SKM-1 treated with dmso at 0.1 percent for 144 hours (cell line): Measurements from ENCODE around the gene MUC5B.
"Not testable (repeated sequence)": the region's sequence is repeated elsewhere in the genome, so short reads cannot be mapped to it uniquely, and the experiment has no call there.

Experiments
- DNase-seq: peaks from one replicate; lab custom pipeline; 2025; ENCODE audit not compliant: unreplicated experiment; lab: John Stamatoyannopoulos, UW

Gene MUC5B

DNA sequence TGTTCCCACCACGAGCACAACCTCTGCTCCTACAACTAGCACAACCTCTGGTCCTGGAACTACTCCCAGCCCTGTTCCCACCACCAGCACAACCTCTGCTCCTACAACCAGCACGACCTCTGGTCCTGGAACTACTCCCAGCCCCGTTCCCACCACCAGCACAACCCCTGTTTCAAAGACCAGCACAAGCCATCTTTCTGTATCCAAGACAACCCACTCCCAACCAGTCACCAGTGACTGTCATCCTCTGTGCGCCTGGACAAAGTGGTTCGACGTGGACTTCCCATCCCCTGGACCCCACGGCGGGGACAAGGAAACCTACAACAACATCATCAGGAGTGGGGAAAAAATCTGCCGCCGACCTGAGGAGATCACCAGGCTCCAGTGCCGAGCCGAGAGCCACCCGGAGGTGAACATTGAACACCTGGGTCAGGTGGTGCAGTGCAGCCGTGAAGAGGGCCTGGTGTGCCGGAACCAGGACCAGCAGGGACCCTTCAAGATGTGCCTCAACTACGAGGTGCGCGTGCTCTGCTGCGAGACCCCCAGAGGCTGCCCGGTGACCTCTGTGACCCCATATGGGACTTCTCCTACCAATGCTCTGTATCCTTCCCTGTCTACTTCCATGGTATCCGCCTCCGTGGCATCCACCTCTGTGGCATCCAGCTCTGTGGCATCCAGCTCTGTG is 30.9 kb upstream of the MUC5B start:
- not testable (repeated sequence) for DNase-seq

DNA sequence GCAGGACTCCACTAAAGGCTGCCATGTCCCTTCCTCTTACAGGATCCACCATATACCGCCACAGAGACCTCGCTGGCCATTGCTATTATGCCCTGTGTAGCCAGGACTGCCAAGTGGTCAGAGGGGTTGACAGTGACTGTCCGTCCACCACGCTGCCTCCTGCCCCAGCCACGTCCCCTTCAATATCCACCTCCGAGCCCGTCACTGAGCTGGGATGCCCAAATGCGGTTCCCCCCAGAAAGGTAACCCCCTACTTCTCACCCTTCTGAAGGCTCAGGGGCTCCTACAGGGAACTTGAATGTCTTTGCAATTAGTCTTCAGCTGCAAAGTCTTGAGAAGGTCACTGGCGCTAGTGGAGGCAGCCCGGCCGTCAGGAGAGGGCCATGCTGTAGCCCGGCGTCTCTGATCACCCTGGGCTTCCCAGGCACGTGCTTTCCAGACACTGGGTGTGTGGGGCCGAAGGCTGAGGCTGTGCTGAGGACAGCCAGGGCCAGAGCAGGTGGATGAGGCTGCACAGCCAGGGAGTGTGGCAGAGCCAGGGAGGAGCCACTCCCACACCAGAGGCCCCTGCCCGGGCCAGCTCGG is 30.0 kb upstream of the MUC5B start:
- DNase-seq = no peak

DNA sequence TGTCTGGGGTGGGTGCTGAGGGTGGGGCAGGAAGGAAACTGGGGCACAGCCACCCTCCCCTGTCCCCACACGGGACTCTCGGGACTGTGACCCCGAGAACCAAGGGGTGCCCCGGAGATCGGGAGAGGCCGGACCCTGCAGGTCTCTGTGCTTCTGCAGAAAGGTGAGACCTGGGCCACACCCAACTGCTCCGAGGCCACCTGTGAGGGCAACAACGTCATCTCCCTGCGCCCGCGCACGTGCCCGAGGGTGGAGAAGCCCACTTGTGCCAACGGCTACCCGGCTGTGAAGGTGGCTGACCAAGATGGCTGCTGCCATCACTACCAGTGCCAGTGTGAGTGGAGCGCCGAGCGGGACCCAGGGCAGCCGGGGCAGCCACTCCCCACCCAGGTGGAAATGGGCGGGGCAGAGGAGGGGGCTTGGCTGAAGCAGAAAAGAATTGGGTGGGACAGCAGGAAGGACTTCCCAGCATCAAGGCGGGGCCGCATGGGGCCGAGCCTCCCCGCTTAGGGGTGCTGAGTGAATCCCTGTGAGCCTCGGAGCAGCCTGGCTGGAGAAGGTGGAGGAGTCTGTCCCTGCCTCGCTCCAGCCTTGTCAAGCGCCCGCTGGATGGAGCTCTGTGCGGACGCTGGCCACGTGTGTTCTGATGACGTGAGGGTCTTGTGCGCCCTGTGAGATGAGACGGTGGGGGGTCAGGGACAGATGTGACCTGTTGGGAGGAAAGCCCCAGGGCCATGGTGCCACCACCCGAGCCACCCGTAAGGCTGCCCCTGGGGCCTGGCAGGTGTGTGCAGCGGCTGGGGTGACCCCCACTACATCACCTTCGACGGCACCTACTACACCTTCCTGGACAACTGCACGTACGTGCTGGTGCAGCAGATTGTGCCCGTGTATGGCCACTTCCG is 29.3 kb upstream of the MUC5B start:
- no peak for DNase-seq

DNA sequence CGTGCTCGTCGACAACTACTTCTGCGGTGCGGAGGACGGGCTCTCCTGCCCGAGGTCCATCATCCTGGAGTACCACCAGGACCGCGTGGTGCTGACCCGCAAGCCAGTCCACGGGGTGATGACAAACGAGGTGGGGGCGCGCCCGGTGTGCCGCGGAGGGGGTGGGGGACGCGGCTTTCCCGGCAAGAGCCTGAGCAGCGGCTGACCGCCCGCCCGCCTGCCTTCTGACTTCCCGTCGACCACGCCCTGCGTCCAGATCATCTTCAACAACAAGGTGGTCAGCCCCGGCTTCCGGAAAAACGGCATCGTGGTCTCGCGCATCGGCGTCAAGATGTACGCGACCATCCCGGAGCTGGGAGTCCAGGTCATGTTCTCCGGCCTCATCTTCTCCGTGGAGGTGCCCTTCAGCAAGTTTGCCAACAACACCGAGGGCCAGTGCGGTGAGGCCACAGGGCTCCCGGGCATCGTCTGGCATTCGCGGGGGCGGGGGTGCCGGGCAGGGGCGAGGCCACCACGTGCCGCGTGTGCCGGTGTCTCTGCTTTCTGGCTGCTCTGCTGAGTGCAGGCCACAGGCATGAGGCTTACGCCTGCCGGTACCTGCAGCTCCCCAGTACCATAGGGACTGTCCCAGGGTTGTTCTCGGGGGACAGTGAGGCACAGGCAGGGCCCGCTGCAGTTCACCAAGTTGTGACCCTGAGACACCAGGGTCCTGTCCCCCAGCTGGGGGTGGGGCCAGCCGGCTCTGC is 28.5 kb upstream of the MUC5B start:
- DNase-seq = no peak

DNA sequence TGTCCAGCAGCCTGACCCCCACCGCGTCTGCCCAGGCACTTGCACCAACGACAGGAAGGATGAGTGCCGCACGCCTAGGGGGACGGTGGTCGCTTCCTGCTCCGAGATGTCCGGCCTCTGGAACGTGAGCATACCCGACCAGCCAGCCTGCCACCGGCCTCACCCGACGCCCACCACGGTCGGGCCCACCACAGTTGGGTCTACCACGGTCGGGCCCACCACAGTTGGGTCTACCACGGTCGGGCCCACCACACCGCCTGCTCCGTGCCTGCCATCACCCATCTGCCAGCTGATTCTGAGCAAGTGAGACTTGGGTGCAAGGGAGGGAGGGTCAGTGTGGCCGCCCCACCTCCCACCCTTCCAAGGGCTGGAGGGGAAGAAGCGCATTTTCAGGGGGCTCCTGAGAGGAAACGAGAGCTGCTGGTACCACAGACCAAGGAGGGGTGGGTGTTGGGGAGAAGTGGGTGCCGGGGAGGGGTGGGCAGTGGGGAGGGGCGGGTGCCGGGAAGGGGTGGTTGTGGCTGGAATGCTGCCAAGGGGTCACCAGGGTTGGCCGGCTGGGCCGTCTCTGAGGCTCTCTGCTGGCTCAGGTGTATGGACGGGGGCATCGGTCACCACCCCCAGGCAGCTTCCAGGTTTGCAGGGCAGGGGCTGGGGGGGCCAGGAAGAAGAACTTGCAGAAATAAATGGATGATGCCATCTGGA is 27.7 kb upstream of the MUC5B start:
- DNase-seq = no peak

DNA sequence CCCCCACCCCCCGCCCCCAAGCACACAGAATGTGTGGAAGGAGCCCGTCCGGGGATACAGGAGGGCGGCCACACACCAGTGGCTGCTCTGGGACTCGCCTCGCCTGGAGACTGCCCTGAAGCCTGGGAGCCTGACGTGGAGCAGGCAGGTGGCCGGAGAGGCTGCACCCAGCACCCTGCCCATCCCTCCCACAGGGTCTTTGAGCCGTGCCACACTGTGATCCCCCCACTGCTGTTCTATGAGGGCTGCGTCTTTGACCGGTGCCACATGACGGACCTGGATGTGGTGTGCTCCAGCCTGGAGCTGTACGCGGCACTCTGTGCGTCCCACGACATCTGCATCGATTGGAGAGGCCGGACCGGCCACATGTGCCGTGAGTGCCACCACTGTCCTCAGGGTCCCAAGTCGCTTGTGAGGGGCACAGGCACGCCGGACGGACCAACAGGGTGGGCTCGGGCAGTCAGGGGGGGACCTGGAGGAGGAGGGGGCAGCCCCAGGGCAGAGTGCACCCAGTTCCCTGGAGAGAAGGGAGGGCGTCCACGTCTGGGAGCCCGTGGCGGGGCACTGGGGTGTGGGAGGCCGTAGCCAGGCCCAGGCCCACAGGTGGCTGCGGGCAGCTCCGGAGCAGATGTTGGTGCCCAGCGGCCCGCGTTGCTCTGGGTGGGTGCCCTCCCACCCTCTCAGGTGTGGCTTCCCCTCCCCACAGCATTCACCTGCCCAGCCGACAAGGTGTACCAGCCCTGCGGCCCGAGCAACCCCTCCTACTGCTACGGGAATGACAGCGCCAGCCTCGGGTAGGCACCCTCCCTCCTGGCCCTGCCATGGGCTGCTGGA is 27.0 kb upstream of the MUC5B start:
- DNase-seq = no peak

DNA sequence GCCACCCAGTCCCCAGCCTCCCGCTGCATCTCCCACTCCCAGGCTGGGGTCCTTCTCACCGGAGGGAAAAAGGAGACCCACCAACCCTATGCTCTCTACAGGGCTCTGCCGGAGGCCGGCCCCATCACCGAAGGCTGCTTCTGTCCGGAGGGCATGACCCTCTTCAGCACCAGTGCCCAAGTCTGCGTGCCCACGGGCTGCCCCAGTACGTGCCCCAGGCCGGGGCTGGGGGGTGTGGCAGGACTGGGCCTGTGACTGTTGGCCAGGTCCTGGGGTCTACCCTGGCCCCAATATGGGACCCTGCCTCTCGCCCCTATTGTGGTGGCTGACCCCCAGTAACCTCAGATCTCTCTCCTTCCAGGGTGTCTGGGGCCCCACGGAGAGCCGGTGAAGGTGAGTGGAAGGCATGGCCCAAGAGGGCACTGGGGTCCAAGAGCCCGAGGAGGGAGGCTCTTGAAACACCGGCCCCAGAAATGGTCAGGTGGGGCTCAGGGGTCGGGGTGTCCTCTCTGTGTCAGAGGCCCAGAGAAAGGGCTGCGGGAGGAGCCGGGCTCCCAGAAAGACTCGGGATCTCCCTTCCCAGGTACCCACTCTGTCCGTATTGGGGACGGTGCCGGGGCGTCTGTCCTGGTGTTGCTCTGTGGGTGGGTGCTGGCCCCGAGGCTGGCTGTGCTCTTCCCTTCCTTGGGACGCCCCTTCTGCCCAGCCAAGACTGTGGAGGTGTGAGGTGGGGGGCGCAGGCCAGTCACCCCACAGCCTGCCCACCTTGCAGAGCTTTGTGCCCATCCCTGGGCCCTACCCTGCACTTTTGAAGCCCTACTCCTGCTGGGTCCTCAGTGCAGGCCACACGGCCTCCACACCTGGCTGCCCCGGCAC is 26.1 kb upstream of the MUC5B start:
- no peak for DNase-seq

DNA sequence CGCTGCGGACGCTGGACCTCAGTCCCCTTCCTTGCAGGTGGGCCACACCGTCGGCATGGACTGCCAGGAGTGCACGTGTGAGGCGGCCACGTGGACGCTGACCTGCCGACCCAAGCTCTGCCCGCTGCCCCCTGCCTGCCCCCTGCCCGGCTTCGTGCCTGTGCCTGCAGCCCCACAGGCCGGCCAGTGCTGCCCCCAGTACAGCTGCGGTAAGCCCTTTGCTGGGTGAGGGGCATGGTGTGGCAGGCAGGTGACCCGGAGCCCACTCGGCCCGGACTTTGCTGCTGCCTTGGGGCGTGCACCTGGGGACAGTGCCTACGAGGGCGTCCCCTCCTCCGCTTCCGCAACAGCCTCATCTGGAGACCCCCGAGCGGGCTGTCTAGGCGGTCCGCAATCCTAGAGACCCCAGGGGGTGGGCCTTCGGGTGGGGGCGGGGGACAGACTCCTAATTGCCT is 25.4 kb upstream of the MUC5B start:
- no peak for DNase-seq

DNA sequence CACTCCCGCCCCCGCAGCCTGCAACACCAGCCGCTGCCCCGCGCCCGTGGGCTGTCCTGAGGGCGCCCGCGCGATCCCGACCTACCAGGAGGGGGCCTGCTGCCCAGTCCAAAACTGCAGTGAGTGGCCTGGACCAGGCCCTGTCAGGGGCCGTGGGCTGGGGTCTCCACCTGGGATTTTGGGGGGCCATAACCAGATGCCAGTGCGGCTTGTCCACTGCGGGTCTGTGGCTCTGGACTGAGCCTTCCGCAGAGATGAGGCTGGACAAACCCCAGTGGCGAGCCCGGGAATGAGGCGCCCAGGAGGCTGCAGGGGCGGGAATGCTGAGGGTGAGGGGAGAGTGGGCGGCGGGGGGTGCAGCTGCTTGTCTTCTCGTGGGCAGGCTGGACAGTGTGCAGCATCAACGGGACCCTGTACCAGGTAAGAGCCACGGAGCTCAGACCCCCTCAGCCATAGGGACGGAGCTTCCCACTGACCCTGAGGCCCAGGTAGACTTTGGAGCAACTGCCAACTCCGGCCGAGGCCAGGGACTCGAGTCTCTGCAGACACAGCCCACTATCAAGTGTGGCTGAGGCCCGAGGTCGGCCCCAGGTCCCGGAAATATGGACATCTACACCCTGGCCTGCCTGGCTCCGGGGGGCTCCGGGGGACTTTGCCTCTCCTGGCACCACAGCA is 24.8 kb upstream of the MUC5B start:
- no peak for DNase-seq

DNA sequence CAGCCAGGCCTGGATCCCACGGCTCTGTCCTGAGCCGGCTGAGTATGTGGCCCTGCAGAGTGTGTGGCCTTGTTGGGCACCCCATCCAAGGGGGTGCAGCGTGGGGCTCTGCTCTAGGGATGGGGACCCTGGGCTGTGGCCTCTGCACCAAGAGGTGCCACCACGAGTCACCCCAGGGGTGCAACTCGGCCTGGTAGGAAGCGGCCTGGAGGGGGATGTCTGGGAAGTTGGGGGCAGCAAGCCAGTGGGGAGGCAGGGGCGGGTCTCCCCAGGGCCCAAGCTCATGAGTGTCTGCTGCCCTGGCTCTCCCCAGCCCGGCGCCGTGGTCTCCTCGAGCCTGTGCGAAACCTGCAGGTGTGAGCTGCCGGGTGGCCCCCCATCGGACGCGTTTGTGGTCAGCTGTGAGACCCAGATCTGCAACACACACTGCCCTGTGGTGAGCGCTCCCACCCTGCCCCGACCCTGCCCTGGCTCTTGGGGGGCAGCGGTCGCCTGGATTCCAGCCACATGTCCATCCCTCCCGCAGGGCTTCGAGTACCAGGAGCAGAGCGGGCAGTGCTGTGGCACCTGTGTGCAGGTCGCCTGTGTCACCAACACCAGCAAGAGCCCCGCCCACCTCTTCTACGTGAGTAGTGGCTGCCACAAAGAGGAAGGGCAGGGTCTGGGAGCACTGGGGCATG is 24.2 kb upstream of the MUC5B start:
- no peak for DNase-seq

DNA sequence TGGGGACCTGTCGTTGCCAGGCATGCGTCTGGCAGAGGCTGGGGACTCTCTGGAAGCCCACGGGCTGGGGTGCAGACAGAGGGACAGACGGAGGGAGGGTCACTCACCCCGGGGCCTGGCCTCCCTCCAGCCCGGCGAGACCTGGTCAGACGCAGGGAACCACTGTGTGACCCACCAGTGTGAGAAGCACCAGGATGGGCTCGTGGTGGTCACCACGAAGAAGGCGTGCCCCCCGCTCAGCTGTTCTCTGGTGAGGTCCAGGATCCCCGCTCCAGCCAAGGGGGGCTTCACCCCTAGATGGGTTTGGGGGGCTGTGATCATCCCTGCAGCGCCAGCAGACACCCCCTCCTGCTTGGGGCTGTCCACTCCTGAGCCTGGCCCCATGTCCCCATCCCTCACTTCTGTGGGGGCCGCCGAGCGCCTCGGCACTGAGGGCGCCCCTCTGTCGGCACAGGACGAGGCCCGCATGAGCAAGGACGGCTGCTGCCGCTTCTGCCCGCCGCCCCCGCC is 23.6 kb upstream of the MUC5B start:
- no peak for DNase-seq

DNA sequence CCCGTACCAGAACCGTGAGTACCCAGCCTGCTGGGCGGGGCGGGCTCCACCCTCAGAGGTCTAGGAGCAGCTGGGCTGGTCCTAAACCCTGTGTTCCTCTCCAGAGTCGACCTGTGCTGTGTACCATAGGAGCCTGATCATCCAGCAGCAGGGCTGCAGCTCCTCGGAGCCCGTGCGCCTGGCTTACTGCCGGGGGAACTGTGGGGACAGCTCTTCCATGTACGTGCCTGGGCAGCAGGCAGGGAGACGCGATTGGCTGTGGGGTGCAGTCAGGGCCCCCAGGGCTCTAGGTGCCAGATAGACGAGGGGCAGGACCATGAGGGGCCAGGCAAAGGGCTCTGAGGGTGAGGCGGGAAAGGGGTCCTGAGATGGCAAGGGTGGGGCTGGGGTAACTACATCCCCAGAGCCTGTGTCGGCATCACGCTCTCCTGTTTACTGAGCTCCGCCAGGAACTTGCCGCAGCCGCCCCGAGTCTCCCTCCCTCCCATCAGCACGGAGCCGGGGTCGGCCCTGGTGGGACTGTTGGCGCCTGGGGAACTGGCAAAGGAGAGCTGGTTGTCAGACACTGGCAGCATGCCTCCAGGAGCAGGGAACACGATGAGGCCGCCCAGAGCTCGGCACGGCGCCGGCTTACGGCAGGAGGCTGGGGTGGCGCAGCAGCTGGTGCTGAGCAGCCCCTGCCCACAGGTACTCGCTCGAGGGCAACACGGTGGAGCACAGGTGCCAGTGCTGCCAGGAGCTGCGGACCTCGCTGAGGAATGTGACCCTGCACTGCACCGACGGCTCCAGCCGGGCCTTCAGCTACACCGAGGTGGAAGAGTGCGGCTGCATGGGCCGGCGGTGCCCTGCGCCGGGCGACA is 22.9 kb upstream of the MUC5B start:
- DNase-seq = no peak

DNA sequence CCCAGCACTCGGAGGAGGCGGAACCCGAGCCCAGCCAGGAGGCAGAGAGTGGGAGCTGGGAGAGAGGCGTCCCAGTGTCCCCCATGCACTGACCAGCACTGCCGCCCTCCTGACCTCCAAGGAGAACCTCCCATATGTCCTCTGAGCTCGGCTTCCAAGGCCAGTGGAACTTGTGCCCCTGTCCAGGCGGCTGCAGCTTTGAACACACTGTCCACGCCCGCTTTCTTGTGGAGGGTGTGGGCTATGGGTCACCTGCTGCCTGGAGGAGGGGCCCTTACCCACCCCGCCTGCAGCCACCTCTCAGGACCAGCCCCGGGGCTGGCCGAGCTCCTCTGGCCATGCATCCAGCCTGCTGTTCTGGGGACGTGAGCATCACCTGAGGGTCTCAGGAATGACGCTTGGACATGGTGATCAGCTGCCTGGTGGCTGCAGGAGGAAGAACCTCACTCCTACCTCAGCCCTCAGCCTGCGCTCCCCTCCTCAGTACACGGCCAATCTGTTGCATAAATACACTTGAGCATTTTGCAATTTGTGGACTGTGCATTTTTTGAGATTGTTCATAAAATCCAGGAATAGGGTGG is 22.2 kb upstream of the MUC5B start:
- DNase-seq = no peak

DNA sequence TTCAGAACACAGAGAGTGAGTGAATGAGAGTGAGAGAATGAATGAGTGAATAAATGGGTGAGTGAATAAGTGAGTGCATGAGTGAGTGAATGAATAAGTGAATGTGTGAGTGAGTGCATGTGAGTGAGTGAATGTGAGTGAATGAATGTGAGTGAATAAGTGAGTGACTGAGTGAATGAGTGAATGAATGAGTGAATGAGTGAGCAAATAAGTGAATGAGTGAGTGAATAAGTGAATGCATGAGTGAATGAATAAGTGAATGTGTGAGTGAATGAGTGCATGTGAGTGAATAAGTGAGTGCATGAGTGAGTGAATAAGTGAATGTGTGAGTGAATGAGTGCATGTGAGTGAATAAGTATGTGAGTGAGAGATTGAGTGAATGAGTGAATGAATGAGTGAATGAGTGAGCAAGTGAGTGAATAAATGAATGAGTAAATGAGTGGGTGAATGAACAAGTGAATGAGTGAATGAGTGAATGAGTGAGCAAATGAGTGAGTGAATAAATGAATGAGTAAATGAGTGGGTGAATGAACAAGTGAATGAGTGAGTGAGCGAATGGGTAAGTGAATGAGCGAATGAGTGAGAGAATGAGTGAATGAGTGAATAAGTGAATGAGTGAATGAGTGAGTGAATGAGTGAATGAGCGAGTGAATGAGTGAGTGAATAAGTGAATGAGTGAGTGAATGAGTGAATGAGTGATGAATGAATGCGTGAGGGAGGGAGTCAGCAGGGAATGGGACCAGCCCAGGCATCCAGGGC is 21.3 kb upstream of the MUC5B start:
- no peak for DNase-seq

DNA sequence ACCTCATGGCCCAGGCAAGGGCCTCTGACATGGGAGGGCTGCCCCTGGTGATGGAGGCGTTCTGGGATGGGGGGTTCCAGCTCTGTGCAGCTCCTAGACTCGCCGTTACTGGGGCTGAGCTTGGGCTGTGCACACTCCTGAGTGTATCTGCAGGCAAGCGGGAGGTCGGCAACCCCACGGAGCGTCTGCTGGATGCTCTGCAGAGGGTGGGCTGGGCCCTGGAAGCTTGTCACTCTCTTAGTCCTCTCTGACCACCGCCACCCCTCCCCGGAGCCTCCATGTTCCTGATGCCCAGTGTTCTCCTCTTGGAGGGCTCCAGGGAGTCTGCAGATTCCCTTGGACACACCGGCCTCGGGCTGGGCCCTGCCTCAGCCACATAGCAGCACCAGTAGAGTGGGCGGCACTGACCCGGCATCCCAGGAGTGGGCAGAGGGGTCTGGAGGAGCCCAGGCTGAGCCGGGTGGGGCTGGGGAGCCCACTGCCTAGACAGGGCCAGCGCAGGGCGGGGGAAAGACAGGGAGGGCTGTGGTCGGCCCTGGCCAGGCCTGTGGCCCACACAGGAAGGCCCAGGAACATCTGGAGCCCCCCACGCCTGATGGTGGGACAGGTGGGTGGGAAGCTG is 20.6 kb upstream of the MUC5B start:
- DNase-seq = no peak
